Fibroblast of lung (primary cell): ENCODE data around the gene SPA17. TPM values are rescaled to one million over a fixed set of nuclear protein-coding genes. Genes with fewer than 3 reads are reported as not detected.

Experiments
- DNase-seq, 2 donors: peaks; one replicate each; pipeline versions ENCODE4 v3.0.0 to v3.0.0-alpha.2; 2010; ENCODE audit warnings: low read depth in 2 of 2
- H2AFZ ChIP-seq: 2 replicates; pipeline ENCODE4 v1.5.1; 2012; ENCODE audit warnings: low read length, control low read depth, inconsistent platforms
- H3K27ac ChIP-seq: 2 replicates; pipeline ENCODE4 v1.5.1; 2011; ENCODE audit warnings: low read length, control low read depth; ENCODE audit not compliant: insufficient read depth
- H3K27me3 ChIP-seq: 2 replicates; pipeline ENCODE4 v1.5.1; 2011; ENCODE audit warnings: mild to moderate bottlenecking, low read length; ENCODE audit not compliant: control insufficient read depth, insufficient read depth
- H3K36me3 ChIP-seq: 2 replicates; pipeline ENCODE4 v1.5.1; 2011; ENCODE audit warnings: low read length; ENCODE audit not compliant: control insufficient read depth, insufficient read depth
- H3K4me1 ChIP-seq: 2 replicates; pipeline ENCODE4 v1.5.1; 2011; ENCODE audit warnings: low read length; ENCODE audit not compliant: control insufficient read depth, insufficient read depth; ENCODE audit errors: extremely low read depth
- H3K4me2 ChIP-seq: 2 replicates; pipeline ENCODE4 v1.5.1; 2011; ENCODE audit warnings: low read length, control low read depth; ENCODE audit not compliant: insufficient read depth; ENCODE audit errors: extremely low read depth
- H3K4me3 ChIP-seq, 4 experiments: fragments of 200-600 bp in 1 of 4; sonication (generic) in 1 of 4; replicated peaks in 1 of 4; 2 replicates each; pipeline ENCODE4 v1.5.1; 2011 to 2016; ENCODE audit warnings: low read length in 4 of 4, low read depth in 3 of 4, mild to moderate bottlenecking in 3 of 4, control low read depth in 2 of 4, inconsistent platforms in 1 of 4, mixed read lengths in 1 of 4; ENCODE audit not compliant: insufficient read depth in 1 of 4; ENCODE audit errors: control extremely low read depth in 1 of 4
- H3K79me2 ChIP-seq: 2 replicates; pipeline ENCODE4 v1.5.1; 2012; ENCODE audit warnings: mild to moderate bottlenecking, low read length, inconsistent platforms; ENCODE audit not compliant: control insufficient read depth, insufficient read depth
- H3K9ac ChIP-seq: 2 replicates; pipeline ENCODE4 v1.5.1; 2011; ENCODE audit warnings: mild to moderate bottlenecking, low read length, control low read depth; ENCODE audit not compliant: insufficient read depth
- H3K9me3 ChIP-seq: 2 replicates; pipeline ENCODE4 v1.5.1; 2012; ENCODE audit warnings: low read depth, low read length; ENCODE audit not compliant: control insufficient read depth, insufficient read depth
- H4K20me1 ChIP-seq: 2 replicates; pipeline ENCODE4 v1.5.1; 2011; ENCODE audit warnings: low read length; ENCODE audit not compliant: control insufficient read depth, insufficient read depth; ENCODE audit errors: extremely low read depth
- EZH2 ChIP-seq: IDR thresholded peaks from 2 replicates; pipeline ENCODE4 v1.5.1; 2012; ENCODE audit warnings: low read length, control low read depth, mild to moderate bottlenecking; ENCODE audit errors: missing control alignments
- polyA plus RNA-seq, 2 donors: library from polyadenylated mRNA; depleted of rRNA in 1 of 2; stranded (reverse) in 1 of 2; unstranded in 1 of 2; fragments of >200 nt; gene quantifications; 2 replicates each; pipeline ENCODE4 v1.2.1, GENCODE V29; 2011 to 2012; ENCODE audit warnings: missing spikeins in 1 of 2
- total RNA-seq: library from RNA; depleted of rRNA; stranded (reverse); fragments of >200 nt; gene quantifications from 2 replicates; pipeline ENCODE4 v1.2.1, GENCODE V29; 2014
- TF ChIP-seq, protein P1 (sequence below), 2 donors: IDR thresholded peaks in 1 of 2; conservative IDR thresholded peaks in 1 of 2; 1 replicate in 1 of 2; 2 replicates in 1 of 2; pipeline ENCODE4 v1.5.1; 2011 to 2012; ENCODE audit warnings: low read length in 2 of 2, control low read depth in 1 of 2, inconsistent platforms in 1 of 2, low read depth in 1 of 2, mild to moderate bottlenecking in 1 of 2

Gene SPA17
- total and polyA plus RNA-seq, 2 donors (not counting 1 experiment from before 2014, with no cell fraction given), result 18.0 to 19.1 TPM

DNA sequence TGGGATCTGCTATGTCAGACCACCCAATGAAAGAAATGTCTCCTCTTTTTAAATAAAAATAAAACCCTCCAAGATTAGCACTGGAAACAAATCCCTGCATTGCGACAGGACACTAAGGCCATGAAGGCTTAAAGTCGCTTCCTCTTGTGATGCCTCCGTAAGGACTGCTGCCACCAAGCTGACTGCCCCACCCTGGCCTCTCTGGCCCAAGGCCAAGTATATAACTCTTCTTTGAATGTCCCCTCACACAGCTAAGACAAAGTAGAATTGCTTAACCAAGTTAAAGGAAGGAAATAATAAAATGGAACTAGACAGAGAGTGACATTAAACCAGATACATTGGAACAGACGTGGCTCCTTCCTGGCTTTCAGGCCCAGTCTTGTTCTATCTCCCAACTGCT is 58.5 kb downstream of the SPA17 start:
- Histone ChIP-seq H2AFZ (no peak overlapping the region), H3K9ac (no peak overlapping the region), H3K79me2 (no peaks in the 10 kb centered on the region), H3K4me2 (no peak overlapping the region), H3K36me3 (no peaks in the 10 kb centered on the region), H3K4me3 (no peak overlapping the region), H3K4me1 (no peaks in the 10 kb centered on the region), H3K27me3 (peaks cover 4% of the 10 kb centered on the region), H4K20me1 (no peaks in the 10 kb centered on the region), H3K9me3 (no peaks in the 10 kb centered on the region), H3K27ac (no peak overlapping the region)
- no peak for TF ChIP-seq EZH2
- TF ChIP-seq, protein P1, sequence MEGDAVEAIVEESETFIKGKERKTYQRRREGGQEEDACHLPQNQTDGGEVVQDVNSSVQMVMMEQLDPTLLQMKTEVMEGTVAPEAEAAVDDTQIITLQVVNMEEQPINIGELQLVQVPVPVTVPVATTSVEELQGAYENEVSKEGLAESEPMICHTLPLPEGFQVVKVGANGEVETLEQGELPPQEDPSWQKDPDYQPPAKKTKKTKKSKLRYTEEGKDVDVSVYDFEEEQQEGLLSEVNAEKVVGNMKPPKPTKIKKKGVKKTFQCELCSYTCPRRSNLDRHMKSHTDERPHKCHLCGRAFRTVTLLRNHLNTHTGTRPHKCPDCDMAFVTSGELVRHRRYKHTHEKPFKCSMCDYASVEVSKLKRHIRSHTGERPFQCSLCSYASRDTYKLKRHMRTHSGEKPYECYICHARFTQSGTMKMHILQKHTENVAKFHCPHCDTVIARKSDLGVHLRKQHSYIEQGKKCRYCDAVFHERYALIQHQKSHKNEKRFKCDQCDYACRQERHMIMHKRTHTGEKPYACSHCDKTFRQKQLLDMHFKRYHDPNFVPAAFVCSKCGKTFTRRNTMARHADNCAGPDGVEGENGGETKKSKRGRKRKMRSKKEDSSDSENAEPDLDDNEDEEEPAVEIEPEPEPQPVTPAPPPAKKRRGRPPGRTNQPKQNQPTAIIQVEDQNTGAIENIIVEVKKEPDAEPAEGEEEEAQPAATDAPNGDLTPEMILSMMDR (conservative IDR thresholded peaks at IDR 0.05 in 1 of 2, IDR thresholded peaks at IDR 0.05 in 1 of 2; ENCODE audit: low read depth in 1 of 2, low read length in 2 of 2), result no peak
- no peak for DNase-seq

DNA sequence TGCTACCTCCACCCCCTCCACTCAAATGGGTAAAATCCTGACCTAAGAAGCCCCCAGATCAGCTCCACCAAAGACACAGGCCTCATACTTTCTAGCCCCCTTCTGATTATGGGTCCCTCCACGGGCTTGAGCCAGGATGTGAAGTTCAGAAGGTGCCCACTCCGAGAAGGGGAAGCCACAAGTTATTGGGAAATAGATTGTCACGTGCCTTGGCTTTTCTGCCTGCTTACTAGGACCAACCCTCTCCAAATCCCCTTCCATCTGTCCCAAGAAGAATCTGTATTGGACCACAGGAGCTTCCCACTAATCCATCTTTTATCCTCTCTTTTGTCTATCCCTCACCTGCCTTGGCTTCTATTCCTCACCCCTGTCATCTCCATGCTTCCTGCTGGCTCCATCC is 63.0 kb downstream of the SPA17 start:
- Histone ChIP-seq H3K9ac (no peak overlapping the region), H3K4me2 (no peak overlapping the region), H3K36me3 (no peaks in the 10 kb centered on the region), H3K27me3 (peaks cover 2% of the 10 kb centered on the region), H3K27ac (no peak overlapping the region), H3K79me2 (no peaks in the 10 kb centered on the region), H4K20me1 (no peaks in the 10 kb centered on the region), H3K9me3 (no peaks in the 10 kb centered on the region), H3K4me3 (no peak overlapping the region), H3K4me1 (no peaks in the 10 kb centered on the region), H2AFZ (no peak overlapping the region)
- no peak for DNase-seq
- TF ChIP-seq EZH2, result no peak
- TF ChIP-seq, protein P1 (conservative IDR thresholded peaks at IDR 0.05 in 1 of 2, IDR thresholded peaks at IDR 0.05 in 1 of 2; ENCODE audit: low read depth in 1 of 2, low read length in 2 of 2), result no peak

DNA sequence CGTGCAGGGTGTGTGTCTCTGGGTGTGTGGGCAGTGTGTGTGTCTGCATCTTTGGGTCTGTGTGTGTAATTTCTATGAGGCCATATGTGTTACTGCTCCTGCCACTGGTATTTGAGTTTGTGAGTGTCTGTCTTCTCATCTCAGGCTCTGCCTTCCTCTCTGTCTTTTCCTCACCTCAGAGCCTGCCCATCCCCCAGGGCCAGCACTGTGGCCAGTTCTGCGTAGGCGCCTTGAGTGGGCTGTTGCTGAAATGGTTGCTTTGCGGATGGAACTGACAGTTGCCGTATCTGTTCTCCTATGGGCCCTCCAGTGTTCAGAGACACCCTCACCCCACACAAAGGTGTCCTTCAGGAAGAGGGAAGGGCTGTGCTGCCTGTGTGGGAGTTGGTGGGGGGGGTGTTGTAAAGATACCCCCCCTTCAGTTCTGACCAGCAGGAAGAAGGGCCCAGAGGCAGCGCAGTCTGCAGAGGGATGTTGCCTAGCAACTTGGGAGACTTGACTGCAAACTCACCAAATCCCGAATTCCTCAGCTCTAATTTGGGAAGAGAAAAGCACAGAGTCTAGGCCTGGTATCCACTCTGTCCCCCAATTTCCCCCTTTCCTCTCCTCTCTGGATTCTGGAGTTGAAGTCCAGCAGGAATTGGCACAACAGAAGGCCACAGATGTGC is 64.1 kb downstream of the SPA17 start:
- H3K4me1 ChIP-seq, result no peaks in the 10 kb centered on the region
- TF ChIP-seq EZH2, result no peak
- TF ChIP-seq, protein P1 (conservative IDR thresholded peaks at IDR 0.05 in 1 of 2, IDR thresholded peaks at IDR 0.05 in 1 of 2; ENCODE audit: low read depth in 1 of 2, low read length in 2 of 2), result no peak
- H3K9me3 ChIP-seq, result no peaks in the 10 kb centered on the region
- no peak overlapping the region for H3K27ac ChIP-seq
- no peaks in the 10 kb centered on the region for H3K79me2 ChIP-seq
- H3K27me3 ChIP-seq, result peaks cover 2% of the 10 kb centered on the region
- H3K4me2 ChIP-seq, result no peak overlapping the region
- no peaks in the 10 kb centered on the region for H4K20me1 ChIP-seq
- no peak overlapping the region for H2AFZ ChIP-seq
- H3K9ac ChIP-seq, result no peak overlapping the region
- no peaks in the 10 kb centered on the region for H3K36me3 ChIP-seq
- H3K4me3 ChIP-seq, result no peak overlapping the region
- DNase-seq, result no peak
